Aorta (tissue), 5 donors: ENCODE results near the gene SPEM1. TPM values are rescaled to one million over a fixed set of nuclear protein-coding genes. Genes with fewer than 3 reads are reported as not detected.

Experiments used
- ATAC-seq: fragments of 200-7000 bp; cut with Tn5 transposase; one replicate; pipeline ENCODE4 v1.9.1; 2022; ENCODE audit warnings: moderate library complexity; ENCODE audit not compliant: low FRiP score
- DNase-seq, 2 donors: peaks; one replicate each; pipeline ENCODE4 v3.0.0-alpha.2; 2020
- H3K27ac ChIP-seq, 2 donors: one replicate each; pipeline ENCODE4 v1.5.1; 2013; ENCODE audit warnings: low read length in 2 of 2, mild to moderate bottlenecking in 2 of 2, moderate library complexity in 2 of 2, control low read depth in 1 of 2, inconsistent platforms in 1 of 2, low read depth in 1 of 2
- H3K27me3 ChIP-seq, 2 donors: one replicate each; pipeline ENCODE4 v1.6.1; 2013; ENCODE audit warnings: control low read depth in 1 of 2, low read length in 1 of 2, mild to moderate bottlenecking in 1 of 2, moderate library complexity in 1 of 2; ENCODE audit not compliant: insufficient read depth in 2 of 2, control insufficient read depth in 1 of 2
- H3K36me3 ChIP-seq, 2 donors: one replicate each; pipeline ENCODE4 v1.6.1; 2013; ENCODE audit warnings: control low read depth in 1 of 2, low read length in 1 of 2, mild to moderate bottlenecking in 1 of 2; ENCODE audit not compliant: insufficient read depth in 2 of 2, control insufficient read depth in 1 of 2
- H3K4me1 ChIP-seq, 2 donors: one replicate each; pipeline ENCODE4 v1.6.1; 2013; ENCODE audit warnings: low read length in 2 of 2, control low read depth in 1 of 2, mild to moderate bottlenecking in 1 of 2, moderate library complexity in 1 of 2; ENCODE audit not compliant: insufficient read depth in 2 of 2, control insufficient read depth in 1 of 2
- H3K4me3 ChIP-seq, 2 donors: one replicate each; pipeline ENCODE4 v1.5.1; 2013; ENCODE audit warnings: low read length in 2 of 2, control low read depth in 1 of 2, mild to moderate bottlenecking in 1 of 2
- H3K9me3 ChIP-seq: one replicate; pipeline ENCODE4 v1.6.1; 2013; ENCODE audit warnings: mild to moderate bottlenecking, low read length; ENCODE audit not compliant: control insufficient read depth
- WGBS, 2 donors: extraction: QIAGEN DNeasy Blood & Tissue Kit; methylation state at CpG; one replicate each; pipeline ENCODE4 v1.1.7; 2013; 5-methylcytosine and 5-hydroxymethylcytosine counted together
- intact Hi-C, 2 donors: fragments of 100-400 bp; cut with DNase I; formaldehyde crosslinking; loops; one replicate each; pipeline versions ENCODE4 v1.14.2 to v1.15.0; 2022
- polyA plus RNA-seq, 2 donors: library from polyadenylated mRNA; stranded (reverse); fragments of 200-250 nt; gene quantifications; one replicate each; pipeline ENCODE4 v1.2.3, GENCODE V29; 2013
- total RNA-seq, 2 donors: library from RNA; stranded (reverse); fragmentation: NEBNext Ultra II Directional; extraction: Animal tissue kit (Norgen Biotek cat#: 25700); gene quantifications; one replicate each; pipeline ENCODE4 v1.2.1, GENCODE V29; 2021
- donor health status: healthy with polysubstance abuse.
- donor health status: Bipolar disorder and iron deficiency.
- donor health status: DM: no; HTN: no; CAD: no.
- donor health status: DM: no; HTN: no; CAD: no.
- donor health status: DM: yes; HTN: yes; CAD: no.

The SPEM1 gene
- total and polyA plus RNA-seq, 4 donors: not detected

GRCh38 chr17:7440834-7441195, 20.7 kb downstream of the SPEM1 start:
- Histone ChIP-seq H3K27me3 (no peaks in the 10 kb centered on the region), H3K4me3 (no peak overlapping the region), H3K4me1 (no peaks in the 10 kb centered on the region), H3K27ac (no peak overlapping the region), H3K36me3 (no peaks in the 10 kb centered on the region), H3K9me3 (no peaks in the 10 kb centered on the region)
- ATAC-seq (no peak), DNase-seq (peak; percentile 67 to 80)
- 12 to 13% methylated on average over 12 of the region's 12 CpGs for WGBS, 2 donors
- intact Hi-C loops: no loop called here

GRCh38 chr17:7441266-7441665, 21.1 kb downstream of the SPEM1 start:
- no peak overlapping the region for H3K27ac ChIP-seq
- no peak overlapping the region for H3K4me3 ChIP-seq
- no peaks in the 10 kb centered on the region for H3K36me3 ChIP-seq
- intact Hi-C loops: no loop called here
- H3K4me1 ChIP-seq: no peaks in the 10 kb centered on the region
- H3K9me3 ChIP-seq: no peaks in the 10 kb centered on the region
- DNase-seq: no peak
- ATAC-seq: no peak
- no peaks in the 10 kb centered on the region for H3K27me3 ChIP-seq
- WGBS, 2 donors: 61 to 71% methylated on average over 7 of the region's 7 CpGs

GRCh38 chr17:7442142-7442541, 22.0 kb downstream of the SPEM1 start:
- ATAC-seq (no peak), DNase-seq (no peak)
- Histone ChIP-seq H3K4me1 (no peaks in the 10 kb centered on the region), H3K27me3 (no peaks in the 10 kb centered on the region), H3K4me3 (no peak overlapping the region), H3K9me3 (no peaks in the 10 kb centered on the region), H3K36me3 (no peaks in the 10 kb centered on the region), H3K27ac (no peak overlapping the region)
- intact Hi-C loops: no loop called here
- WGBS, 2 donors: 95 to 97% methylated on average over 2 of the region's 2 CpGs

- DNase-seq (no peak), ATAC-seq (no peak)
- Histone ChIP-seq H3K4me1 (no peaks in the 10 kb centered on the region), H3K27me3 (no peaks in the 10 kb centered on the region), H3K9me3 (no peaks in the 10 kb centered on the region), H3K27ac (no peak overlapping the region), H3K36me3 (no peaks in the 10 kb centered on the region), H3K4me3 (no peak overlapping the region)
- intact Hi-C loops: no loop called here
- 68 to 69% methylated on average over 7 of the region's 7 CpGs for WGBS, 2 donors
Measured at GRCh38 chr17:7443499-7444485, 23.7 kb downstream of the SPEM1 start.

- ATAC-seq: peak; percentile 72
- Histone ChIP-seq H3K9me3 (no peaks in the 10 kb centered on the region), H3K4me1 (no peaks in the 10 kb centered on the region), H3K27ac (no peak within 1 kb of the TSS), H3K4me3 (peak within 1 kb of the TSS; percentile 4 to 23), H3K36me3 (no peaks in the 10 kb centered on the region), H3K27me3 (no peaks in the 10 kb centered on the region)
- WGBS, 2 donors: 3 to 4% methylated on average over 44 to 51 of the region's 51 CpGs
- DNase-seq: peak; percentile 87 to 90
- intact Hi-C loops: no loop called here
Measured at GRCh38 chr17:7444682-7445618, 24.8 kb downstream of the SPEM1 start, which contains the start of gene CHRNB1. Gene CHRNB1, plus strand, starts transcription at chr17:7445061. Its CDS starts 67 bp downstream, at chr17:7445128.

- H3K4me3 ChIP-seq: no peak overlapping the region
- DNase-seq (no peak), ATAC-seq (peak; percentile 66)
- H3K27ac ChIP-seq: no peak overlapping the region
- no peaks in the 10 kb centered on the region for H3K9me3 ChIP-seq
- intact Hi-C loops: no loop called here
- H3K4me1 ChIP-seq: no peaks in the 10 kb centered on the region
- H3K36me3 ChIP-seq: no peaks in the 10 kb centered on the region
- 9 to 11% methylated on average over 16 of the region's 16 CpGs for WGBS, 2 donors
- no peaks in the 10 kb centered on the region for H3K27me3 ChIP-seq
Measured at GRCh38 chr17:7445619-7445968, 25.5 kb downstream of the SPEM1 start.

- WGBS, 2 donors: 91 to 93% methylated on average over 7 of the region's 7 CpGs
- ATAC-seq (no peak), DNase-seq (no peak)
- intact Hi-C loops: no loop called here
- no peaks in the 10 kb centered on the region for H3K27me3 ChIP-seq
- no peak overlapping the region for H3K27ac ChIP-seq
- H3K9me3 ChIP-seq: no peaks in the 10 kb centered on the region
- H3K4me1 ChIP-seq: no peaks in the 10 kb centered on the region
- H3K4me3 ChIP-seq: no peak overlapping the region
- H3K36me3 ChIP-seq: no peaks in the 10 kb centered on the region
Measured at GRCh38 chr17:7448461-7448860, 28.3 kb downstream of the SPEM1 start.

- intact Hi-C loops: no loop called here
- Histone ChIP-seq H3K4me1 (no peaks in the 10 kb centered on the region), H3K4me3 (no peak overlapping the region), H3K36me3 (peaks cover 0 to 3% of the 10 kb centered on the region in 2 donors), H3K27ac (no peak overlapping the region), H3K27me3 (no peaks in the 10 kb centered on the region), H3K9me3 (no peaks in the 10 kb centered on the region)
- DNase-seq (no peak), ATAC-seq (no peak)
- WGBS, 2 donors: 61 to 65% methylated on average over 3 of the region's 3 CpGs
Measured at GRCh38 chr17:7459961-7460545, 39.9 kb downstream of the SPEM1 start.
